ENCODE measurements around the gene SOCS3. TPM values are rescaled to one million over a fixed set of nuclear protein-coding genes. Genes with fewer than 3 reads are reported as not detected.

The SOCS3 gene
- polyA plus RNA-seq, 1 experiment: 15.3 TPM

- no peak for DNase-seq (ENCODE audit: low read depth, low spot score)
- CTCF ChIA-PET: interaction anchor here (2.5 to 3.9 kb wide), 2 partner anchors 10 kb away, joined by 22 to 28 read pairs; partner anchors contain the start of gene SOCS3
- Histone ChIP-seq H3K27me3 (ENCODE audit: control insufficient read depth, insufficient read depth, low read length) (no peaks in the 10 kb centered on the region), H3K4me3 (ENCODE audit: low read depth, low read length) (no peak overlapping the region), H3K27ac (ENCODE audit: low read depth, low read length) (no peak overlapping the region), H3K9me3 (ENCODE audit: control insufficient read depth, insufficient read depth, low read length) (no peaks in the 10 kb centered on the region)
- POLR2A ChIA-PET: no interaction called here
- TF ChIP-seq CTCF (IDR thresholded peaks at IDR 0.05; ENCODE audit: low read depth, low read length): no peak
These were observed 11.2 kb upstream of the SOCS3 start for GRCh38 chr17:78371056-78371455.

- Histone ChIP-seq H3K4me3 (ENCODE audit: low read depth, low read length) (no peak overlapping the region), H3K27ac (ENCODE audit: low read depth, low read length) (no peak overlapping the region), H3K27me3 (ENCODE audit: control insufficient read depth, insufficient read depth, low read length) (no peaks in the 10 kb centered on the region), H3K9me3 (ENCODE audit: control insufficient read depth, insufficient read depth, low read length) (no peaks in the 10 kb centered on the region)
- no peak for DNase-seq (ENCODE audit: low read depth, low spot score)
- TF ChIP-seq CTCF (IDR thresholded peaks at IDR 0.05; ENCODE audit: low read depth, low read length): no peak
- CTCF ChIA-PET: interaction anchor here (0.9 to 2.5 kb wide), 2 partner anchors 9 to 52 kb away, joined by 11 to 22 read pairs; no protein-coding TSS in a partner anchor
- POLR2A ChIA-PET: interaction anchor here (0.7 kb wide), 1 partner anchor 58 kb away, joined by 3 read pairs; no protein-coding TSS in a partner anchor
These were observed 10.0 kb upstream of the SOCS3 start for GRCh38 chr17:78369791-78370381.

- ChIA-PET POLR2A (no interaction called here), CTCF (interaction anchor here (0.9 to 2.5 kb wide), 4 partner anchors 8 to 53 kb away, joined by 3 to 22 read pairs (median 7); no protein-coding TSS in a partner anchor)
- Histone ChIP-seq H3K27ac (ENCODE audit: low read depth, low read length) (no peak overlapping the region), H3K9me3 (ENCODE audit: control insufficient read depth, insufficient read depth, low read length) (no peaks in the 10 kb centered on the region), H3K4me3 (ENCODE audit: low read depth, low read length) (no peak overlapping the region), H3K27me3 (ENCODE audit: control insufficient read depth, insufficient read depth, low read length) (no peaks in the 10 kb centered on the region)
- DNase-seq (ENCODE audit: low read depth, low spot score): no peak
- no peak for TF ChIP-seq CTCF (IDR thresholded peaks at IDR 0.05; ENCODE audit: low read depth, low read length)
These were observed 9.1 kb upstream of the SOCS3 start for GRCh38 chr17:78368854-78369495.

GRCh38 chr17:78368348-78368747 lies 8.5 kb upstream of the SOCS3 start:
- H3K27ac ChIP-seq (ENCODE audit: low read depth, low read length): no peak overlapping the region
- CTCF ChIA-PET: interaction anchor here (0.9 to 2.5 kb wide), 4 partner anchors 7 to 54 kb away, joined by 3 to 22 read pairs (median 3); no protein-coding TSS in a partner anchor
- no peaks in the 10 kb centered on the region for H3K9me3 ChIP-seq (ENCODE audit: control insufficient read depth, insufficient read depth, low read length)
- no peak overlapping the region for H3K4me3 ChIP-seq (ENCODE audit: low read depth, low read length)
- H3K27me3 ChIP-seq (ENCODE audit: control insufficient read depth, insufficient read depth, low read length): no peaks in the 10 kb centered on the region
- no peak for DNase-seq (ENCODE audit: low read depth, low spot score)
- no peak for TF ChIP-seq CTCF (IDR thresholded peaks at IDR 0.05; ENCODE audit: low read depth, low read length)
- POLR2A ChIA-PET: no interaction called here

GRCh38 chr17:78367193-78367592 lies 7.3 kb upstream of the SOCS3 start:
- no peak for DNase-seq (ENCODE audit: low read depth, low spot score)
- CTCF ChIA-PET: interaction anchor here (0.6 to 1.0 kb wide), 2 partner anchors 55 to 354 kb away, joined by 3 read pairs; no protein-coding TSS in a partner anchor
- H3K9me3 ChIP-seq (ENCODE audit: control insufficient read depth, insufficient read depth, low read length): no peaks in the 10 kb centered on the region
- POLR2A ChIA-PET: interaction anchor here (1.9 kb wide), 1 partner anchor 9 kb away, joined by 7 read pairs; no protein-coding TSS in a partner anchor
- no peak for TF ChIP-seq CTCF (IDR thresholded peaks at IDR 0.05; ENCODE audit: low read depth, low read length)
- no peaks in the 10 kb centered on the region for H3K27me3 ChIP-seq (ENCODE audit: control insufficient read depth, insufficient read depth, low read length)
- no peak overlapping the region for H3K27ac ChIP-seq (ENCODE audit: low read depth, low read length)
- no peak overlapping the region for H3K4me3 ChIP-seq (ENCODE audit: low read depth, low read length)
